ENCODE data around the gene NDUFA11.
"Not testable (repeated sequence)": the region's sequence is repeated elsewhere in the genome, so short reads cannot be mapped to it uniquely, and the experiment has no call there.

NDUFA11 gene

DNA sequence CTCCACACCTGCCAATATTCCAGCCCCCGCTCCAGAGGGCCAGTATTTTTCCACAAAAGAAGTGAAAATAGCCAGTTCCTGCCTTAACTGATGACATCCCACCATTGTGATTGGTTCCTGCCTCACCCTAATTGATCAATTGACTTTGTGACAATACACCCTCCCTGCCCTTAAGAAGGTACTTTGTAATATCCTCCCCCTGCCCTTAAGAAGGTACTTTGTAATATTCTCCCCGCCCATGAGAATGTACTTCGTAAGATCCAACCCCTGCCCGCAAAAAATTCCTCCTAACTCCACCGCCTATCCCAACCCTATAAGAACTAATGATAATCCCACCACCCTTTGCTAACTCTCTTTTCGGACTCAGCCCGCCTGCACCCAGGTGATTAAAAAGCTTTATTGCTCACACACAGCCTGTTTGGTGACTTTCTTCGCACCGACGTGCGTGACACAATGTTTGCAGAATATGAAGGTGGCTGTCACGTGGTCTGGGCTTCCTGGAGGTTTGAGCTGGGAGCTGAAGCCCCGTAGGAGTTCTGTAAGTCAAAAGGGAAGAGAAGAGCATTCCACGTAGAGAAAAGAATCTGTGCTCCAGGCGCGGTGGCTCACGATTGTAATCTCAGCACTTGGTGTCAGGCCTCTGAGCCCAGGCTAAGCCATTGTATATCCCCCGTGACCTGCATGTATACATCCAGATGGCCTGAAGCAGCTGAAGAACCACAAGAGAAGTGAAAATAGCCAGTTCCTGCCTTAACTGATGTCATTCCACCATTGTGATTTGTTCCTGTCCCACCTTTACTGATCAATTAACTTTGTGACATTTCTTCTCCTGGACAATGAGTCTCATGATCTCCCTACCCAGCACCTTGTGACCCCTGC lies 46.1 kb downstream of the NDUFA11 start:
- no peak for DNase-seq (ENCODE audit: low read depth)

- not testable (repeated sequence) for DNase-seq (ENCODE audit: low read depth)
Observed at GRCh38 chr19:5855151-5855550, 48.4 kb downstream of the NDUFA11 start.

DNA sequence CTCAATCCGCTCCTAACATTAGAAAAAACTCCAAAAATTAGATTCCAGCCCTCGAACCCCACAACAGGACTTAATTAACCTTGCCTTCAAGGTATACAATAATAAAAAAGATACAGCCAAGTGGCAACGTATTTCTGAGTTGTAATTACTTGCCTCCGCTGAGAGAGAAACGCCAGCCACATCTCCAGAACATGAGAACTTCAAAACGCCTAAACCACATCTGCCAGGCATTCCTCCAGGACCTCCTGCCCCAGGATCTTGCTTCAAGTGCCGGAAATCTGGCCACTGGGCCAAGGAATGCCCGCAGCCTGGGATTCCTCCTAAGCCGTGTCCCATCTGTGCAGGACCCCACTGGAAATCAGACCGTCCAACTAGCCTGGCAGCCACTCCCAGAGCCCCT lies 49.5 kb downstream of the NDUFA11 start:
- DNase-seq (ENCODE audit: low read depth): not testable (repeated sequence)

DNA sequence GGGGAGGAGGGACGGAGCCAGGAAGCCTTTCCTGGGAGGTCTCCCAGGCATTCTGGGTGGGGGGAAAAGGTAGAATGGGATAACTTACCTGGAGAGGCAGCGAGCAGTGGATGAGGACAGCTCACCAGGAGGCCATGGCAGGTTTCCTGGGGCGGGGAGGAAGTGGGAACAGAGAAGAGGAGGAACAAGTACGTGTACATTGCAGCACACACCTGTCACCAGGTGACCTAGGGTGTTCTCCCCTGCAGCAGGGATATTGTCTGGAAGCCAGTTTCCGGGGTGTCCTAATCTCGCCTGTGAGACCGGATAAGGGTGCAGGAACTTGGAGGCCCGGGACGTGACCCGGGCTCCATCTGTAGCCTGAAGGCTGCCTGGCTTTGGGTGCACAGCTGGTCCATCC lies 52.3 kb downstream of the NDUFA11 start, which contains the start of gene FUT3:
TSS of gene FUT3 (minus strand) at position 148 of the 400 bp plus-strand sequence.
- no peak for DNase-seq (ENCODE audit: low read depth)

- no peak for DNase-seq (ENCODE audit: low read depth)
Observed at GRCh38 chr19:5850743-5851293, 52.8 kb downstream of the NDUFA11 start.

- DNase-seq (ENCODE audit: low read depth): no peak
Observed at GRCh38 chr19:5850189-5850588, 53.4 kb downstream of the NDUFA11 start.

- DNase-seq (ENCODE audit: low read depth): not testable (repeated sequence)
Observed at GRCh38 chr19:5848621-5849020, 55.0 kb downstream of the NDUFA11 start.

DNA sequence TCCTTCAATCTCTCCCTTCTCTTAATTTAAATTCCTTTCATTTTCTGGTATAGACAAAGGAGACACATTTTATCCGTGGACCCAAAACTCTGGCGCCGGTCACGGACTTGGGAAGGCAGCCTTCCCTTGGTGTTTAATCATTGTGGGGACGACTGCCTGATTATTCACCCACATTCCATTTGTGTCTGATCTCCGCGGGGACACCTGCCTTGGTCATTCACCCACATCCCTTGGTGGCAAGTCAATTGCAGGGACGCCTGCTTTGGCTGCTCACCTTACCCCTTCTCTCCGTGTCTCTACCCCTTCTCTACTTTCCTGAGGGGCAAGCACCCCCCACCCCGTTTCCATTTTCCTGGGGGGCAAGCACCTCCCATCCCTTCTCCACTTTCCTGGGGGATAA lies 55.7 kb downstream of the NDUFA11 start:
- DNase-seq (ENCODE audit: low read depth): not testable (repeated sequence)
